Epithelial cell of proximal tubule (primary cell): ENCODE measurements around the gene KIF6. TPM values are rescaled to one million over a fixed set of nuclear protein-coding genes. Genes with fewer than 3 reads are reported as not detected.

Experiments used
- DNase-seq: peaks from one replicate; pipeline ENCODE4 v3.0.0-alpha.2; 2011; ENCODE audit warnings: low read depth
- H3K4me3 ChIP-seq: 2 replicates; pipeline ENCODE4 v1.5.1; 2011; ENCODE audit warnings: low read depth, mild to moderate bottlenecking, low read length
- total RNA-seq: library from RNA; depleted of rRNA; stranded (reverse); fragments of >200 nt; gene quantifications from 2 replicates; pipeline ENCODE4 v1.2.3, GENCODE V29; 2015
- TF ChIP-seq, protein P1 (sequence below): conservative IDR thresholded peaks from 2 replicates; pipeline ENCODE4 v1.5.1; 2012; ENCODE audit warnings: low read depth, mild to moderate bottlenecking, low read length

Gene KIF6
- total RNA-seq, 1 donor from 2014 or later = 0.69 TPM

DNA sequence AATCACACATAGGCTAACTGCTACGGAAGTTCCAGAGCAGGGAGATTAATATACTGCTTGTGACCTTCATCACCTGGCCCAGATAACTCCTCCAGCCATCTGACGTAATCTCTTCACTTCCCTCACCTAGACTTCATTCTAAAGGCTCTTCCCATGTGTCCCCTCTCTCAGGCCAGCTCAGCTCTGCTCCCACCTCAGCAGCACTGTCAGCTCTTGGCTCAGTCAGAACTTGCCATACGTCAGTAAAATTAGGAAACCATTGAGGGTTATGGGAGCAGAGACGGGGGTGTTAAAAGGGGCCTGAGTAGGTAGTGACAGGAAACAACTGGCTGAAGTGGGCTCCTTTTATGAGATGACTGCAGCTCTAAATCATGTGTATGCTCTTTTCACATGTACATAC, 101.5 kb downstream of the KIF6 start:
- DNase-seq = no peak
- H3K4me3 ChIP-seq = no peak overlapping the region
- TF ChIP-seq, protein P1, sequence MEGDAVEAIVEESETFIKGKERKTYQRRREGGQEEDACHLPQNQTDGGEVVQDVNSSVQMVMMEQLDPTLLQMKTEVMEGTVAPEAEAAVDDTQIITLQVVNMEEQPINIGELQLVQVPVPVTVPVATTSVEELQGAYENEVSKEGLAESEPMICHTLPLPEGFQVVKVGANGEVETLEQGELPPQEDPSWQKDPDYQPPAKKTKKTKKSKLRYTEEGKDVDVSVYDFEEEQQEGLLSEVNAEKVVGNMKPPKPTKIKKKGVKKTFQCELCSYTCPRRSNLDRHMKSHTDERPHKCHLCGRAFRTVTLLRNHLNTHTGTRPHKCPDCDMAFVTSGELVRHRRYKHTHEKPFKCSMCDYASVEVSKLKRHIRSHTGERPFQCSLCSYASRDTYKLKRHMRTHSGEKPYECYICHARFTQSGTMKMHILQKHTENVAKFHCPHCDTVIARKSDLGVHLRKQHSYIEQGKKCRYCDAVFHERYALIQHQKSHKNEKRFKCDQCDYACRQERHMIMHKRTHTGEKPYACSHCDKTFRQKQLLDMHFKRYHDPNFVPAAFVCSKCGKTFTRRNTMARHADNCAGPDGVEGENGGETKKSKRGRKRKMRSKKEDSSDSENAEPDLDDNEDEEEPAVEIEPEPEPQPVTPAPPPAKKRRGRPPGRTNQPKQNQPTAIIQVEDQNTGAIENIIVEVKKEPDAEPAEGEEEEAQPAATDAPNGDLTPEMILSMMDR = no peak

DNA sequence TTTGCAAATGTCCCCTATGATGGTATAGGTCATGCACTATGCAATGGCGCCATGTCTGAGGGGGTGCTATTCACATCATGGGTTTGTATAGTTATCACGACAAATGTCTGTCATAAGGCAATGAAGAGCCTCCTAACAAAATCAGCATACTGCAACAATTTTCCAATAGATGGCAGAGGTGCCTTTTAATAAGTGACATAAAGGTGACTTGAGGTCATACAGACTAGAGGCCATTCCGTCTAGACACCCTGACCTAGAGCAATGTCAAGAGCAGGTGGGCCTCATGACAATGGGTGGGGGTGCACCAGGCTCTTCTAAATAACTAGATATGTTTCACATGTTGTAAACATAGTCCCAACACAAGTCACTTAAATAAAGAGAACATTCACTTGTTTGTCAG, 107.7 kb downstream of the KIF6 start:
- H3K4me3 ChIP-seq = no peak overlapping the region
- DNase-seq = no peak
- TF ChIP-seq, protein P1 = no peak

DNA sequence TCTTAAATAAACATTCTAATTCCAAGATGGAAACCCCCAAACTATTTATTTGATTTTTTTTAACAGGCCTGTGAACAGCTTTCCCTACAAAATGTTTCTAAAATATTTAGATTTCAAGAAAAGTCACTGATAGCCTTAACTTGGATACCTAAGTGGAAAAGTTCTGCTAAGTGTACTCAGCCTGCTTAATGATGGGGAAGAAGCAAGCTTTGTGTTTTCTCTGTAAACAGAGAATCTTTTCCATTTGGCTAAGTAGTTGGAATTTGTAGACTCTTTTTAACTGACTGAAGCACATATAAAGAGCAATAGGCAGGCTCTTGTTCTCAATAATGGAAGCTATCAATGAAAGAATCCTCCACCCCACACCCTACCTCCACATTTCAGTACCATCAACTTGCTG, 108.2 kb downstream of the KIF6 start:
- no peak overlapping the region for H3K4me3 ChIP-seq
- TF ChIP-seq, protein P1 = no peak
- DNase-seq = no peak

DNA sequence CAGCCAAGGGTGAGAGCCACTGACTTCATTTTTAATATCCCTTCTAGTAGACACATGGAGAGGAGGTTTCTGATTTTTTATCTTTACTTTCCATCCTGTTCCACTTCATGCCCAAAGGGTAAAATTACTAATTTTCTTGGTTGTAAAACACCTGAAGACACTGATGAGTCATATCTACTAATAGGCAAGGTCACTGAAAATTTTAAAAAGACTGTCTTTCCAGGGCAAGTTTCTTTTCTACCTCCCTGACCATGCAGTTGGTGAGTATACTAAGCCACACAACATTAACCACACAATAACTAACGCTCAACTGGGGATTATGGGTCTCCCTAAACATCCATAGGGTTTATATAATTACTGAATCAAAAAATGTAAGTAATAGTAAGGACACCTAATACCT, 109.6 kb downstream of the KIF6 start:
- no peak for DNase-seq
- TF ChIP-seq, protein P1 = no peak
- no peak overlapping the region for H3K4me3 ChIP-seq

DNA sequence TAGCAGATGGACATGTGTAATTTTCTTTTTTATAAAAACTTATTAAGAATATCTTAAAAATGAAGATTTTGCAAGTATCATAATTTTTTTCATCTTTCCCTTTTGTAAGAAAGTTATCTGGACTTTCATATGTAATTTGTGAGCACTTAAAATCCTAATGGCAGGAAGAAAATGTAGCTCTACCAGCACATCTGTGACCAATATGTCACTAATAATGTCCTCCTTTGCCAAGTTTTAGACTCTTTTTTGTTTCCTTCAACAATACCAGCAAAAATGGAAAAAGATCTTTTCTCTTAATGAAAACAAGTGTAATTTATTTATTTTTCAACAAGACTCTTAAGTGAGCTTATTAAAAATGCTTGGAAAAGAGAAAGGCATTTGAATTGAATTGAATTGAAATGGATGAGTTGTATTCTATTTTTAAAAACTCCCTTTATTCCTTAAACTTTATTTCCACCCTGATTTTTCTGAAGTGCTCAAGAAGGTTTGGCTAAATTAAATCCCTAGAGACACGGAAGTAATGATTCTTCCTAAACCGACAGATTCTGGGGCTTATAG, 110.7 kb downstream of the KIF6 start:
- TF ChIP-seq, protein P1 = no peak
- no peak overlapping the region for H3K4me3 ChIP-seq
- DNase-seq = no peak

DNA sequence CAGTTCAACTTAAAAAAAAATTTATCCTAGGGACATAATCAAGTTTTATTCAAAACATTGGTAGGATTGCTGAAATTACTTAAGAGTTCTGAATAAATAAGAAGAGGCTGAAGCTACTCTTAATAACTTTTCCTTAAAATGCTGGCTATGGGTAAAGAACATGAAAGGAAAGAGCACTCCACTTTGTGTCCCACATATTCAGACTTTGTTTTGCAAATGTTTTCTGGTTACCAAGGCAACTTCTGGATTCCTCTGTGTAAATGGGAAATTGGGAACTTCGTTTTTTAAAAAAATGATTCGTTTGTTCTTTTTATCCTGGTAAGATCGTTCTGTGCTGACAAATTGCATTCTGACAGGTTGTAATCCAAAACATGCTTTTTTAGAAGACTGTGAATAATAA, 115.0 kb downstream of the KIF6 start:
- DNase-seq = peak; percentile 19
- no peak overlapping the region for H3K4me3 ChIP-seq
- TF ChIP-seq, protein P1 = no peak

DNA sequence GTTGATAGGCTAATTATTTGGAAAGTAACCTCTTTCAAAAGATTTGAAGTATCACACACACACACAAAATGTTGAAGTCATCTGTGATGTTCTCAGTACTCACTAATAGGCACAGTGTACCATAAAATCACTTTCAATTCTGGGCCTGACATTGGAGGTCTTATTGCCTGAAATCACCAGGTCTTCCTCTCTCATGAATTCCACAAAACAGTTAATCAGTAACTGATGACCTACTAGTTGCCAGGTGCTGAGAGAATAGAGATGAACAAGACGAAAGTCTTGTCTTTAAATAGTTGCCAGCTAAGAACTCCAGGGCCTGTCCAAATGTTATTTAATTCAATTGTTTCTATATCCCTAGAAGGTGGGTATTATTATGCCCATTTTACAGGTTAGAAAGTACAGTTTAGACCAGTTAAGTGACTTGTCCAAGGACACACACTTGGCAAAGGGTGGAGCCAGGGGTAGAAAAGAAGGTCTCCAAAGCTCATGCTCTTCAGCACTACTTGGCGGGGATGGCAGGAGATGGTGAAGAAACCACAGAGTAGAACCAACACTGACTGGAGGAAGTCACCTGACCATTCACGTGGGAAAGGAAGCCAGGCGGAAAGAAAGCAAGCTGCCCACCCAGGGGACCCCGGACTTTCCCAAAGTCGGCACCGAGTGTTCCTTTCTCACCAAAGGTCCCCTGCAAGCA, 116.4 kb downstream of the KIF6 start:
- TF ChIP-seq, protein P1 = no peak
- DNase-seq = peak; percentile 46
- H3K4me3 ChIP-seq = no peak overlapping the region
